Stomach (tissue), 4 donors: ENCODE measurements around the gene CLTCL1.

ENCODE experiments used
- EP300 ChIP-seq: sonication (generic); formaldehyde crosslinking; IDR thresholded peaks from one replicate; pipeline ENCODE4 v1.6.1; 2017; ENCODE audit warnings: antibody characterized with exemption
- TF ChIP-seq, protein P1 (sequence below), 7 experiments: fragments of 450-650 bp in 4 of 7; fragments of 200-600 bp in 3 of 7; sonication (generic) in 3 of 7; IDR thresholded peaks; one replicate each; pipeline ENCODE4 v1.5.1; 2016 to 2019; ENCODE audit warnings: antibody characterized with exemption in 7 of 7, control low read depth in 2 of 7, mild to moderate bottlenecking in 1 of 7

GRCh38 chr22:19184276-19184997 lies 107.1 kb downstream of the CLTCL1 start:
- TF ChIP-seq, protein P1, sequence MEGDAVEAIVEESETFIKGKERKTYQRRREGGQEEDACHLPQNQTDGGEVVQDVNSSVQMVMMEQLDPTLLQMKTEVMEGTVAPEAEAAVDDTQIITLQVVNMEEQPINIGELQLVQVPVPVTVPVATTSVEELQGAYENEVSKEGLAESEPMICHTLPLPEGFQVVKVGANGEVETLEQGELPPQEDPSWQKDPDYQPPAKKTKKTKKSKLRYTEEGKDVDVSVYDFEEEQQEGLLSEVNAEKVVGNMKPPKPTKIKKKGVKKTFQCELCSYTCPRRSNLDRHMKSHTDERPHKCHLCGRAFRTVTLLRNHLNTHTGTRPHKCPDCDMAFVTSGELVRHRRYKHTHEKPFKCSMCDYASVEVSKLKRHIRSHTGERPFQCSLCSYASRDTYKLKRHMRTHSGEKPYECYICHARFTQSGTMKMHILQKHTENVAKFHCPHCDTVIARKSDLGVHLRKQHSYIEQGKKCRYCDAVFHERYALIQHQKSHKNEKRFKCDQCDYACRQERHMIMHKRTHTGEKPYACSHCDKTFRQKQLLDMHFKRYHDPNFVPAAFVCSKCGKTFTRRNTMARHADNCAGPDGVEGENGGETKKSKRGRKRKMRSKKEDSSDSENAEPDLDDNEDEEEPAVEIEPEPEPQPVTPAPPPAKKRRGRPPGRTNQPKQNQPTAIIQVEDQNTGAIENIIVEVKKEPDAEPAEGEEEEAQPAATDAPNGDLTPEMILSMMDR (IDR thresholded peaks at IDR 0.05), result no peak
- no peak for TF ChIP-seq EP300
